ENCODE results near the gene ZNF391.
"Not testable (repeated sequence)": the region's sequence is repeated elsewhere in the genome, so short reads cannot be mapped to it uniquely, and the experiment has no call there.

ZNF391 gene

DNA sequence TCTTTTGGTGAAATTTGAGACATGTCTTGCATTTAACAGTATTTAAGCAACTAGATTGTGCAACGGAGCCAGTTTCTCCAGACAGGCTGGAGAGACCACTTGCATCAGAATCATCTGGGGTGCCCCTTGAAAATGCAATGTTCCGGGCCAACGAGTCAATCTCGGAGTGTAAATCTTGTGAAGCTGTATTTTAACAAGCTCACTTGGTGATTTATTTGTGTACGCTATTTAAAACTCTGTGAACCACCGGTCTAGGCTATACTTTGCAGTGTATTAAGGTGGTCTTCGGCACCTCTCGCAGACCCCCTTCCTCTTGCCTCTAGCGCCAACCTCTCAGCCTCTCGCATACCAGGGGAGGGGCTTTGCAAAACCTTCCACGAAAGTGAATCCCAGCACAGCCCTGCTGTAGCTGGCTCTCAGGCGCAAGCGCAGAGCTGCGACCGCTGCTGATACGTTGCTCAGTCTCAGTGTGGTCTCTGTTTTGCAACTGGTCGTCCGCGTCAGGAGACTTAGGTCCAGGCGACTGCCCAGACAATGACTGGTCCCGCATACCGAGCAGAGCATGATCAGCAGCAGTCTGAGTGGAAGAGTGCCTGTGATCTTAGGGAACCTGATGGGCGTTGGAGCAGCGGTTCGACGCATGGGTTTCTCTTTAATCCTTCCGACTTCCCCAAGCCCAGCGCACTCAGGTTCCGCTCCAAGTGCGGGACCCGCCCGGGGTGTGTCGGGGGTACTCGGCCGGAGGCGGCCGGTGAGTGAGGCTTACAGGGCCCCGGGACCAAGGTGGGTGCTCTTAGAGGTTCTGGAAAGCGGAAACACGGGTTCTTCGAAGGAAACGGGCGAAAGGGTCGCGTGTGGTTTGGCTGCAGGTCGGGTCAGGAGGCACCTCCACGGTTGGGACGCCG is at the start of gene ZNF391:
ZNF391 (plus strand) TSS at position 467 of the 905 bp plus-strand sequence. CDS start 11,612 bp downstream, outside the sequence.
- DNase-seq (ENCODE audit: low read depth) = peak; percentile 88

- no peak for DNase-seq (ENCODE audit: low read depth)
Measured at GRCh38 chr6:27352850-27353249, 35.7 kb upstream of the ZNF391 start.

- DNase-seq (ENCODE audit: low read depth) = no peak
Measured at GRCh38 chr6:27358786-27359185, 29.8 kb upstream of the ZNF391 start.

GRCh38 chr6:27359231-27359630 is 29.3 kb upstream of the ZNF391 start:
- no peak for DNase-seq (ENCODE audit: low read depth)

DNA sequence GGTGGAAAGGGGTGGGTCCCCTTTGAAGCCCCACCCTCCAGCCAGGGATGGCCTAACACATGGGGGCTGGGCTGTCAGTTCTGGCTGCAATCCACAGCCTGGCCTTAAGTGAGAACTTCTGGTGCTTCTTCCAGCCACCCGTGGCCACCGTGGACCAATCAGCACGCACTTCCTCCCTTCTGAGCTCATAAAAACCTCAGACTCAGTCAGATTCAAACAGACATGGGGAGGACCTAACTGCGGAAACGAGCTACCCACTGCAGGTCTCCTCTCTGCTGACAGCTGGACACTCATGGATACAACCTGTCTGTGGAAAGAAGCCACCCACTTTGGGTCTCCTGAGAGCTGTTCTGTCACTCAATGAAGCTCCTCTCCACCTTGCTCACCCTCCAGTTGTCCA is 20.4 kb upstream of the ZNF391 start:
- no peak for DNase-seq (ENCODE audit: low read depth)

GRCh38 chr6:27370391-27370790 is 18.2 kb upstream of the ZNF391 start:
- DNase-seq (ENCODE audit: low read depth) = no peak

DNA sequence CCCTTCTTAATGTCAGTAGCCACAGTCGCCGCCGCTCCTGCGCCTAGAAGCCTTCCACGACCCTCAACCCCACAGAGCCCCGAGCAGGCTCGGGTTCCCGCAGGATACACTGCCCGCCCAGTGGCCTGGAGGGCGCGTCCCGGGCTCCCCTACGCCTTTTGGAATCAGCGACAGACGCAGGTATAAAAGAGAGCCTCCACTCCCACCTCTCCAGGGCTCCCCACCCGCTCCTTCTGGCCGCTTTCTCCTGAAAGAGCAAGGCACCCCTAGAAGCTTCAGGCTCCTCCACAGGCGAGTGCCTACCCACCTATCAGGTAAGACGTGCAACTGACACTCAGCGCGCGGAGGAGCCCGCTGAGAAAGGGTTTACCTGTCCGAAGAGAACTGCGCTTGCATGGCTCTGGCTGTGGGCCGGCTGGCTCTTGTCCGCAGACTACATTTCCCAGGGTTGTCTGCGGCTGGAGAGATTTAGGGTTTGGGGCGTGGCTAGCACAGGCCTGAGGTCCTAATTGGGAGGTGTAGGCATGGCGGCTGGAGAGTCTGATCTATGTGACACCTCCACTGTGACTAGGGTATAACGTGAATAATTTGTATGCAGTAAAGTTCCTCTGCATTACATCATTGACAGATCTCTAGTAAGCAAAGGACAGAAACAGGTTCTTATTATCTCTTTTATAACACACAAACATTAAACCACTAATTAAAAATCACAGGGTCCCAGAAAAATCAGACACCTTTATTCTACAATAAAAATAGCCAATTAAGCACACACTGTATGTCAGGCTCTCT is 13.5 kb upstream of the ZNF391 start:
- peak; percentile 55 for DNase-seq (ENCODE audit: low read depth)

GRCh38 chr6:27375613-27376079 is 12.9 kb upstream of the ZNF391 start:
- DNase-seq (ENCODE audit: low read depth) = no peak

DNA sequence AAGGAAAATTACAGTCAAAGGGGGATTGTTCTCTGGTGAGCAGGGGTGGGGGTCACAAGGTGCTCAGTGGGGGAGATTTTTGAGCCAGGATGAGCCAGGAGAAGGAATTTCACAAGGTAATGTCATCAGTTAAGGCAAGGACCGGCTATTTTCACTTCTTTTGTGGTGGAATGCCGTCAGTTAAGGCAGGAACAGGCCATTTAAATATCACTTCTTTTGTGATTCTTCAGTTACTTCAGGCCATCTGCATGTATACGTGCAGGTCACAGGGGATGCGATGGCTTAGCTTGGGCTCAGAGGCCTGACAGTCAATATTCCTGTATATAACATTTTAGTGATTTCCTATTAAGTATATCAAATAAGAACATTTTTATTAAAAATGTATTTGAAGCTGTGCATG is 10.2 kb upstream of the ZNF391 start:
- not testable (repeated sequence) for DNase-seq (ENCODE audit: low read depth)

- DNase-seq (ENCODE audit: low read depth) = not testable (repeated sequence)
Measured at GRCh38 chr6:27381001-27381400, 7.6 kb upstream of the ZNF391 start.

DNA sequence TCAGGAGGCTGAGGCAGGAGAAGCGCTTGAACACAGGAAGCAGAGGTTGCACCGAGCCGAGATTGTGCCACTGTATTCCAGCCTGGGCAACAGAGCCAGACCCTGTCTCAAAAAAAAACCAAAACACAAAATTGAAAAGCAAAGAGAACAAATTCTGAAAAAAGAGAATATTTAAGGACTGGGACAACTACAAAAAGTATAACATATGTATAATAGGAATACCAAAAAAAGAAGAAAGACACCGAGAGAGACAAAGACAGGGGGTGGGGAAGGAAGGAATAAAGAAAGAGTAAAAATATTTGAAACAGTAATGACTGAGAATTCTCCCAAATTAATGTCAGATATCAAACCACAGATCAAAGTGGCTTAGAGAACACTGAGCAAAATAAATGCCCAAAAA is 5.5 kb upstream of the ZNF391 start:
- no peak for DNase-seq (ENCODE audit: low read depth)

DNA sequence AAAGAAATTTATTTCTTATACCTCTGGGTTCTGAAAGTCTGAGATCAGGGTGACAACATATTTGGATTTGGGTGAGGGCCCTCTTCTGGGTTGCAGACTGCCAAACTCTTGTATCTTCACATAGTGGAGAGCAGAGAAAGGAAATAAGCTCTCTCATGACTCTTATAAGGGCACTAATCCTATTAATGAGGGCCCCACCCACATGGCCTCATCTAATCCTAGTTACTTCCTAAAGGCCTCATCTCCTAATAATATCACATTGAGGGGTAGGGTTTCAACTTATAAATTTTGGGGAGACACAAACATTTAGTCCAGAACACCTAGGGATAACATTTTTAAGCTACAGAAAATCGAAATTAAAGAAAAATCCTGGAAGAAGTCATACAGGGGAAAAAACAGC is 5.1 kb upstream of the ZNF391 start:
- DNase-seq (ENCODE audit: low read depth) = no peak

- DNase-seq (ENCODE audit: low read depth) = no peak
Measured at GRCh38 chr6:27392623-27393022, 4.1 kb downstream of the ZNF391 start.

DNA sequence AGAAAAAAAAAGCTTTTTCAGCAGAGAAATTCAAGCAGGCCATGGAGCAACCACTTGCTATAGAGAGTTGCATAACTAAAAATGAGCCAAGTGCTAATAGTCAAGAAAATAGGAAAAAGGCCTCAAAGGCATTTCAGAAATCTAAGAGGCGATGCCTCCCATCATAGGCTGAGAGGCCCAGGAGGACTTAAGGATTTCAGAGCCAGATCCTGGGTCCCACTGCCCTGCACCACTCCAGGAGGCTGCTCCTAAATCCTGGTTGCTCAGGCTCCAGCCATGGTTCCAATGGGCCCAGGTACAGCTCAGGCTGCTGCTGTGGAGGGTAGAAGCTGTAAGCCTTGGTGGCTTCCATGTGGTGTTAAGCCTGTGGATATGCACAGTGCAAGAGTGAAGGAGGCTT is 5.5 kb downstream of the ZNF391 start:
- no peak for DNase-seq (ENCODE audit: low read depth)

DNA sequence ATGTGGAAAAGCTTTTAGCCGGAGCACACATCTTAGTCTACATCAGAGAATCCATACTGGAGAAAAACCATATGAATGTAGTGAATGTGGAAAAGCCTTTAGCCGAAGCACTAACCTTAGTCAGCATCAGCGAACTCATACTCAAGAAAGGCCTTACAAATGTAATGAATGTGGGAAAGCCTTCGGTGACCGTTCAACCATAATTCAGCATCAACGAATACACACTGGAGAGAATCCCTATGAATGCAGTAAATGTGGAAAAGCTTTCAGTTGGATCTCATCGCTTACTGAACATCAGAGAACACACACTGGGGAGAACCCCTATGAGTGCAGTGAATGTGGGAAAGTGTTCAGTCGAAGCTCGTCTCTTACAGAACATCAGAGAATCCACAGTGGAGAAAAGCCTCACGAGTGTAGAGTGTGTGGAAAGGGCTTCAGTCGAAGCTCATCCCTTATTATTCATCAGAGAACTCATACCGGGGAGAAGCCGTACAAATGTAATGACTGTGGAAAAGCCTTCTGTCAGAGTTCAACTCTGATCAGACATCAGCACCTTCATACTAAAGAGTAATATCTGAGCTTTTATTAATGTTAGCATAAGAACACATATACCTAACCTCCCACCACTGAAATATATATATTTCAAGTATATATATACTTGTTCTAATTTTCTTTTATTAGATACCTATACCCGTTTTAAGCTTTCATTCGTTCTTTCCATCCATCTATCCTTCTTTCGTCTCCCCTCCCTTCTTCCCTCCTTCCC is 12.5 kb downstream of the ZNF391 start:
- DNase-seq (ENCODE audit: low read depth) = no peak

- no peak for DNase-seq (ENCODE audit: low read depth)
Measured at GRCh38 chr6:27406085-27406484, 17.5 kb downstream of the ZNF391 start.

GRCh38 chr6:27407153-27407814 is 18.7 kb downstream of the ZNF391 start:
- no peak for DNase-seq (ENCODE audit: low read depth)

- no peak for DNase-seq (ENCODE audit: low read depth)
Measured at GRCh38 chr6:27414300-27414699, 25.7 kb downstream of the ZNF391 start.

- DNase-seq (ENCODE audit: low read depth) = no peak
Measured at GRCh38 chr6:27414996-27415395, 26.4 kb downstream of the ZNF391 start.

GRCh38 chr6:27415898-27416297 is 27.3 kb downstream of the ZNF391 start:
- no peak for DNase-seq (ENCODE audit: low read depth)

DNA sequence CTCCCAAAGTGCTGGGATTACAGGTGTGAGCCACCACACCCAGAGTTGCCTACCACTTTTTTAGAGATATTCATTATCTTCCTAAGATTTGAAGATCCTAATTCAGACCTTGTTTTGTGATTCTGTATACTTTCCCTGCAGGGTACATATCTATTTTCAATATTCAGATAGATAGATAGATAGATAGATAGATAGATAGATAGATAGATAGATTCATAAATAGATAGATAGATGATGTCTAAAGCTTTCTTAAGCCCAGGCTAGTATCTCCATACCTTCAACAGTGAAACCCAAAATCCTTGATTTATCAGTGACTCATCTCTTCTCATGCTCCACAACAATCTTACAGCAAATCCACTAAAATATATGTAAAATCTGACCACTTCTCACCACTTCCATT is 30.8 kb downstream of the ZNF391 start:
- no peak for DNase-seq (ENCODE audit: low read depth)
